GOT3 (cell line): Measurements from ENCODE around the gene THEMIS.
"Not testable (repeated sequence)": the region's sequence is repeated elsewhere in the genome, so short reads cannot be mapped to it uniquely, and the experiment has no call there.

Experiments
- DNase-seq: peaks from one replicate; lab custom pipeline; 2025; ENCODE audit warnings: mixed read lengths; lab: John Stamatoyannopoulos, UW

THEMIS gene

GRCh38 chr6:127900935-127901334 is at the start of gene THEMIS:
Gene THEMIS, minus strand, starts transcription at chr6:127901058. Its CDS starts 126 bp downstream, at chr6:127900932.
- no peak for DNase-seq

- no peak for DNase-seq
These were observed 48.4 kb upstream of the THEMIS start for GRCh38 chr6:127949251-127949650.

GRCh38 chr6:127946388-127946787 is 45.5 kb upstream of the THEMIS start:
- DNase-seq, result no peak

- DNase-seq, result no peak
These were observed 44.7 kb upstream of the THEMIS start for GRCh38 chr6:127945434-127946097.

- no peak for DNase-seq
These were observed 40.4 kb upstream of the THEMIS start for GRCh38 chr6:127941228-127941627.

- no peak for DNase-seq
These were observed 38.7 kb upstream of the THEMIS start for GRCh38 chr6:127939442-127940066.

- DNase-seq, result no peak
These were observed 37.8 kb upstream of the THEMIS start for GRCh38 chr6:127938701-127939100.

GRCh38 chr6:127937747-127938146 is 36.9 kb upstream of the THEMIS start:
- DNase-seq, result no peak

DNA sequence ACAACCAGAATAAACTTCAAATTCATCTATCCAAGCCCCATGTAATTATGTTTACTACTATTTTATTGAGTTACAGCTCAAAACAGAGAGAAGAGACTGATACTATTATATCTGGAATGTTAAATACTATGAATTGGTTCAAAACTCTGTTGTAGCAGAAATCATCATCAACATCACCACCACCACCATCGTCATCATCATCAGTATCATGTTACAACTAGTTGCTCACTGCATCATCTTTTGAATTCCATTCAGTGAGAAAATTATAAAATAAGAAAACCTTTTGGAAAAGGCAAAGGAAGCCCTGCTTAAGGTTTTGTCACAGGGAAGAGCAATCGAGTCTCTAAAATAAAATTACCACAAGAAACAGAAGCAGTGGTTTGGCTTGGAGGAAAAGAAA is 36.2 kb upstream of the THEMIS start:
- no peak for DNase-seq

DNA sequence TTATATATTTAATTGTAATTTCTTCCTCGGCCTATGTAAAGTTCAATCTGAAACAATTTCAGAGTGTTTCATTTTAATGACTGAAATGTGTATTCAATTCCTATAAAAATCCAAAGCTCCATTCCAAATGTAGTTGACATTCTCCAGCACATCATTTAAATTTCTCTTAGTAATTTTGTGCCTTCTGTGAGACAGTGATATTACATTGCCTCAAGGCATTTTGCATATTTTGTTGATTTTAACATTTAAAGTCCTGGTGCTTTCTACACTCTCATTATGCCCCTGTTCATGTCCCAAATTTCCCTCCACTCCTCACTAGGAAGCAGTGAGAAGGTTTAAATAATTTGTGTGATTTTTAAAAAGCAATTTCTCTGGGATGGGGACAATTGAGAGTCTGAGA is 34.1 kb upstream of the THEMIS start:
- DNase-seq, result no peak

GRCh38 chr6:127933852-127934840 is 33.3 kb upstream of the THEMIS start:
- DNase-seq, result no peak

DNA sequence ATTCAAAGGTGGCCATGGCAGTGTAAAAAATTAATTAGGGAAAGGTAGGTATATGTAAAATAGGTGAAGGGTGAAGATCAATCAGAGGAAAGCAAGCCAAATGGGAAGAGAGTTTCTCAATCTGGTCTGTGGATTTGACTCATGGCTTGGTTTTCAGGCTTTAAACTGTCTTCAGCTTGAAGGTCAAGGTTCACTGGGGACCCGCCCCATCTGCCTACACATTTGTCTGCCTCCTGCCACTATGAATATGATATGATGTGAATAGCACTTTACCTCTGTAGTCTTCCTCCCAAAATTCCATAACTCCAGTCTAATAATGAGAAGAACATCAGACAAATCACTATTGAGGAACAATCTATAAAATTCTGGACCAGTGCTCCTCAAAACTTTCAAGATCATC is 32.3 kb upstream of the THEMIS start:
- no peak for DNase-seq

DNA sequence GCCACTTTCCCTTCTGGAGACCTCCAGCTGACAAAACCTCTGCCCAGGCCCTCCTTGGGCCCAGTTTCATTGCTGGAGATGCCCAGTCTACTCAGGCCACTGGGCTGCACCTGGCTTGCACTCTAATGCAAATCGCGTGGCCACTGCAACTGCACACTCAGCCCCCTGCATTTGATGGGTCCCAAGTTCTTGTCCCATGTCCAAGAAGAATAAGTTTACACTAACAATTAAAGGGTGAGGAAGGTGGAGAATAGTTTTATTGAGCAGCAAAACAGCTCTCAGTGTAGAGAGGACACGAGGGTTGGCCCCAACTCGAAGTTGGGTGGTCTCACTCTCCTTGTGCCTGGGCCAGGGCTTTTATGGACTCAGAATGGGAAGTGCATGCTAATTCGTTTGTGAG is 31.9 kb upstream of the THEMIS start:
- DNase-seq, result no peak

DNA sequence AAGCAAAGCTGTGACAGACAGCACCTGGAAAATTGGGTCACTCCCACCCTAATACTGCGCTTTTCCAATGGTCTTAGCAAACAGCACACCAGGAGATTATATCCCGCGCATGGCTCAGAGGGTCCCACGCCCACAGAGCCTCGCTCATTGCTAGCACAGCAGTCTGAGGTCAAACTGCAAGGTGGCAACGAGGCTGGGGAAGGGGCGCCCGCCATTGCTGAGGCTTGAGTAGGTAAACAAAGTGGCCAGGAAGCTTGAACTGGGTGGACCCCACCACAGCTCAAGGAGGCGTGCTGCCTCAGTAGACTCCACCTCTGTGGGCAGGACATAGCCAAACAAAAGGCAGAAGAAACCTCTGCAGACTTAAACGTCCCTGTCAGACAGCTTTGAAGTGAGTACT is 25.6 kb upstream of the THEMIS start:
- DNase-seq, result not testable (repeated sequence)

DNA sequence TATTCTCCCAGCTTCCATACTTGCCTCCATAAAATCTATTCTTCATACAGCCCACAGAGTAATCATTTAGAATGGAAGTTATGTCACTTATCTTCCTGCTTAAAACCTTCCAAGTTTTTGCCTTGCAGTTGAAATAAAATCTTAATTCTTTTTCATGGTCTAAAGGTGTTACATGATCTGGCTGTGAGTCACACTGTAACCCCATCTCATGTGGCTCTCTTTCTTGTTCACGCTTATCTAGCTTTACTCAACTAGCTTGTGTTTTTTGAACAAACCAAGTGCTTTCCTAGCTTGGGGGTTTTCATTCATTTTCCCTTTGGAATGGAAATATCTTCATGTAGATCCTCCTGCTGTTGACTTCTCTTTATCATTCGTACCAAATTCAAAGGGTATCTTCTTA is 23.6 kb upstream of the THEMIS start:
- DNase-seq, result no peak

- no peak for DNase-seq
These were observed 23.2 kb upstream of the THEMIS start for GRCh38 chr6:127924031-127924430.

DNA sequence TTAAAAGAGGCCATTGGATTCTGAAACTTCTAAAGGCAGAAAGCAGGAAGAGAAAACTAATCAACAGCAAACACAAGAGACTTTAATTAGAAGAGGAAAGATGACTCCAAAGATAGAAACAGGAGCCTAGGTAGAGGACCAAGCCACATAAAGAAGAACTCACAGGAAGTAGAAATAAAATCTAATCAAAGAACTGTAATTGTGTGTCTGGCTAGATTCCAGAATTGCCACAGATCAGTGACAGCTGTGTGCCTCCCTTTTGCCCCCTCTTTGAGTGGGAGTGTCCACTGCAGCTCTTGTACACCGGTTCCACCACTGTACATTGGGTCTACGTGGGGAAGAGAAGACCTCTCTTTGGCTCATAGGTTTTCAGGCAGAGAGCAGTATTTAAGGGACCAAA is 22.3 kb upstream of the THEMIS start:
- no peak for DNase-seq

DNA sequence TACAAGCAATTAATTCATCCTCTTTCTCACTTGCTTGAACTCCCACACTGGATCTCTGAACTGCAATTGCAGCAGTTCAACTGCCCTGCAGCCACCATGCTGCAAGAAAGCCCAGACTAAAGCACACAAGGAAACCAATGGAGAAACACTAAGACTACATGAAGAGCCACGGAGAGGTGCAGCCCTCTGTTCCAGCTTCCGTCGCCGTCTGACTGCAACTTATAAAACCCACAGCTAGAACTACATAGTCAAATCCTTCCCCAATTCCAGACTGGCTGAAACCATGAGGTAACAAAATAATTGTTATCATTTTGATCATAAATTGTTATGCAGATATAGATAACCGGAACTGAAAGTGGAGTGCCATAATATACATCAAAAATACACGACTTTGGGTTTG is 21.1 kb upstream of the THEMIS start:
- DNase-seq, result no peak

DNA sequence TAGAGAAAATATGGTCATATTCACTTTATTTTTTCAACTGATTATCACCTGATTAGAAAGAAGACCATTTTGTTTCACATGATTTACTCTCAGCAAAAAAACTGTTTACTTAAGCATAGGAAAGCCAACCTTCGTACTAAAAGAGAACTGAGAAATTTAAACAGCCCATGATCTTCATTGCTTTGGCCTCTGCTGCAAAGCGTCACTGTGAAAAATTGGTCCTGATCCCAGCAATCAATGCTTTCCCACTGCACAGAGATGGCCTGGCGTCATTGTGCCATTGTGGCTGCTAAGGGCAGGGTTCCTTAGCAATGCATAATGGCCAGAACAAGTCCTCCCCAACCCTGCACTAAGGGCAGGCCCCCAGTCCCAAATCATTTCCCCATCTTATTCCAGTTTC is 19.9 kb upstream of the THEMIS start:
- no peak for DNase-seq

DNA sequence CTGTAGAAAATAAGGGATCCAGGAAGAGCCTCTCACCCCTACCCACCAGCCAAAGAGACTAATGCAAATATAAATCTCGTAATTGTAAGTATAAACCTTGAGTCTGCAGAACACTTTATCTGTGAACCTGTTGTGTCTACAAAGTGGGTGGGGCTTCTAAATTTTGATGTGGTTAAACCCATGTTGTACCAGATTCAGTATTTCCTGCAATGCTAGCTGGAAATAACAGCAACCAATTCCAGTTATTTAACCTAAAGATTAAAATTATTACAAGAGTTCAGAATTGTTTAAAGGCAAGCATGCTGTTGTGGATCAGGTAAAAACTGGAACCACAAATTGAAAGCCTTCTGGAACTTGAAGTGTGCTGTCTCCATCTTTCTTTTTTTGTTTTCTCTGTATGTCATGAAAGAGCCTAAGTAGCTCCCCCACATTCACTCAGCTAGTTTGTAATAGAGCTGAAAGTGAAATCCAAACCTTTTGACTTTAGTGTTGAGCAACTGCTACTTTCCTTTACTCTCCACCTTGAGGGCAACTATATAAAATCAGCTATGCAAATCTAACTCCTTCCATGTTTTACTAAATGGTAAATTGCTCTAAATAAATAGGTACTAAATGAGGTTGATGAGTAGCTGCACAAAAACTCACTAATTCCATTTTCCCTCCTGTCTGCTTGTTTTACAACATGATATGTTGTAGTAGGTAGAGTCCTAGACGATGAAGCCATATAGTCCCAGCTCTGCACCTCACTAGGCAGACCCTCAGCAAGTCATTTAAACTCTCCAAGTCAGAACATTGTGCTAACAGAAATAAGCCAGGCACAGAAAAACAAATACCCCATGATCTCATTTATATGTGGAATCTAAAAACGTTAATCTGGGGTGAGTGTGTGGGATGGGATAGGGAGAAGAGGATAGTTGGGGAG is 17.9 kb upstream of the THEMIS start:
- no peak for DNase-seq

DNA sequence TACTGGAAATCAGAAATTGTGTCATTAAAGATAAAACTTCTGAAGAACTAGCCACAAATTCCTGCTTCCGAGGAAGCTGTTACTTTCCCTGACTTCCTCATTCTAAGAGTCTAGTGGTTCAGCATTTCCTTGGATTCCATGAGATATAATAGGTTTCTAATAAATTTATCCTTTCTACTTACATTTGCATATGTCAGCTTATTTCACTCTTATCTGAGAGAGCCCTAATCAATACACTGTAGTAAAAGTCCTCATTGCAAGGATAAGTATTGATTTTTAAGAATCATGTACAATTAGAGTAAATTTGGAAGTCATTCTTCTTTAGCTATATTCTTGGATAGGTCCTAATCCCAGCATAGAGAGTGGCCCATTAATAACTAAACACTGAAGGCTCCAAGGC is 16.9 kb upstream of the THEMIS start:
- DNase-seq, result no peak

GRCh38 chr6:127914240-127914639 is 13.4 kb upstream of the THEMIS start:
- DNase-seq, result no peak
